ENCODE data around the gene EIF4A3.
"Not testable (repeated sequence)": the region's sequence is repeated elsewhere in the genome, so short reads cannot be mapped to it uniquely, and the experiment has no call there.

The EIF4A3 gene

DNA sequence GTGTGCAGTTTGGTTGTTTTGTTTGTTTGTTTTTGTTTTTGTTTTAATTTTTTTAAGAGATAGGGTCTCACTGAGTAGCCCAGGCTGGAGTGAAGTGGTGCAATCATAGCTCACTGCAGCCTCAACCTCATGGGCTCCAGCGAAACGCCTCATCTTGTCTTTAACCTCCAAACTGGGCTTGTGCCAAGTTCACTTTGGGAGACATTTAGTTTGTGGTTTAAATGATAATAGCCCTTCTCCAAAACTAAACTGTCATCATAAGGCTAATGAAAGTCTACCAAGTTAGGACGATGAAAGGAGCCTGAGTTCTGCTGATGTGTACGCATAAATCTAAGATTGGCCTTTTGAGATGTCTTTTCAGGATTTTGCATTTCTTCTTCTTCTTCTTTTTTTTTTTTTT is 16.4 kb upstream of the EIF4A3 start:
- no peak for DNase-seq (ENCODE audit: low read depth)
- H3K4me3 ChIP-seq (ENCODE audit: low read depth, low read length): no peak overlapping the region
- TF ChIP-seq, protein P1, sequence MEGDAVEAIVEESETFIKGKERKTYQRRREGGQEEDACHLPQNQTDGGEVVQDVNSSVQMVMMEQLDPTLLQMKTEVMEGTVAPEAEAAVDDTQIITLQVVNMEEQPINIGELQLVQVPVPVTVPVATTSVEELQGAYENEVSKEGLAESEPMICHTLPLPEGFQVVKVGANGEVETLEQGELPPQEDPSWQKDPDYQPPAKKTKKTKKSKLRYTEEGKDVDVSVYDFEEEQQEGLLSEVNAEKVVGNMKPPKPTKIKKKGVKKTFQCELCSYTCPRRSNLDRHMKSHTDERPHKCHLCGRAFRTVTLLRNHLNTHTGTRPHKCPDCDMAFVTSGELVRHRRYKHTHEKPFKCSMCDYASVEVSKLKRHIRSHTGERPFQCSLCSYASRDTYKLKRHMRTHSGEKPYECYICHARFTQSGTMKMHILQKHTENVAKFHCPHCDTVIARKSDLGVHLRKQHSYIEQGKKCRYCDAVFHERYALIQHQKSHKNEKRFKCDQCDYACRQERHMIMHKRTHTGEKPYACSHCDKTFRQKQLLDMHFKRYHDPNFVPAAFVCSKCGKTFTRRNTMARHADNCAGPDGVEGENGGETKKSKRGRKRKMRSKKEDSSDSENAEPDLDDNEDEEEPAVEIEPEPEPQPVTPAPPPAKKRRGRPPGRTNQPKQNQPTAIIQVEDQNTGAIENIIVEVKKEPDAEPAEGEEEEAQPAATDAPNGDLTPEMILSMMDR (IDR thresholded peaks at IDR 0.05; ENCODE audit: low read depth, low read length, missing control alignments): no peak

DNA sequence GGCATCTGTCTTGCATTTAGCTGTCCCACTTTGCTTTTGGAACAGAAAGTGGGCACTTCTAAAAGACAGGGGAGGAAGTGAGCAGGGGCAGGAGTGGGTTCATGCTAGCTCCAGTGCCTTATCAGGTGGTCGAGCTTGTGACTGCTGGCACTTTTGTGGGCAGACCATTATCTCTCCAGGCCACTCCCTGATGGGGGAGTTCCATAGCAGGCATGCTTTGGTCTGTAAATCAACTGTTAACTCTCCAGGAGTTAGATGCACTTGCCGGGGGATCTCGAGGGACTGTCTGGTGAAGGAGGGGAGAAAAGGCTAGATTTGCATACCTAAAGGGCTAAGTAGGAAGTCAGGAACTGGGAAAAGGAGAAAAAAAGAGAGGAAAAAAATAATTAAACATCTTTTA is 13.6 kb upstream of the EIF4A3 start:
- no peak overlapping the region for H3K4me3 ChIP-seq (ENCODE audit: low read depth, low read length)
- TF ChIP-seq, protein P1 (IDR thresholded peaks at IDR 0.05; ENCODE audit: low read depth, low read length, missing control alignments): no peak
- DNase-seq (ENCODE audit: low read depth): no peak

DNA sequence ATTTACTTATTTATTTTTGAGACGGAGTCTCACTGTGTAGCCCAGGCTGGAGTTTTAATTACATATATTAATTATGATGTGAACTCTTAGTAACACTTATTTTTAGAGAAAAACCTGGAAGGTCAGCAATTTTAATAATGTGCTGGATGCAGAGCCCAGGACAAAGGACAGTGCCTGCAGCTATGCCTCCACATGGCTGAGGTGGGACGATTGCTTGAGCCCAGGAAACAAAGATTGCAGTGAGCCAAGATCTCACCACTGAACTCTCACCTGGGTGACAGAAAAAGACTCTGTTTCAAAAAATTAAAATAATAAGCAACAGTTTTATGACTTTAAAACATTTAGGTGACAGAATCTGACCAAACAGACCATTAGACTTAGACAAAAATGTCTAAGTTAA is 11.9 kb upstream of the EIF4A3 start:
- H3K4me3 ChIP-seq (ENCODE audit: low read depth, low read length): no peak overlapping the region
- DNase-seq (ENCODE audit: low read depth): no peak
- TF ChIP-seq, protein P1 (IDR thresholded peaks at IDR 0.05; ENCODE audit: low read depth, low read length, missing control alignments): no peak

DNA sequence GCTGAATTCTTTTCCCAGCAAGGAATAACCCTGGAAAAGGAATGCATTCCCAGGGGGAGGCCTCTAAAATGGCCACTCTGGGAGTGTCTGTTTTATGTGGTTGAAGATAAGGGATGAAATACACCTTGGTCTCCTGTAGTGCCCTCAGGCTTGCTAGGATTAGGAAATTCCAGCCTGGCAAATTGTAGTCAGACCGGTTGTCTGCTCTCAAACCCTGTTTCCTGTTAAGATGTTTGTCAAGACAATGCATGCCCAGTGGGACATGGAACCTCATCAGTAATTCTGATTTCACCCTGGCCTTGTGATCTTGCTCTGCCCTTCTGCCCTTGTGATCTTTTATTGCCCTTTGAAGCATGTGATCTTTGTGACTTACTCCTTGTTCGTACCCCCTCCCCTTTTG is 8.7 kb upstream of the EIF4A3 start:
- H3K4me3 ChIP-seq (ENCODE audit: low read depth, low read length); DNase-seq (ENCODE audit: low read depth): not testable (repeated sequence)

DNA sequence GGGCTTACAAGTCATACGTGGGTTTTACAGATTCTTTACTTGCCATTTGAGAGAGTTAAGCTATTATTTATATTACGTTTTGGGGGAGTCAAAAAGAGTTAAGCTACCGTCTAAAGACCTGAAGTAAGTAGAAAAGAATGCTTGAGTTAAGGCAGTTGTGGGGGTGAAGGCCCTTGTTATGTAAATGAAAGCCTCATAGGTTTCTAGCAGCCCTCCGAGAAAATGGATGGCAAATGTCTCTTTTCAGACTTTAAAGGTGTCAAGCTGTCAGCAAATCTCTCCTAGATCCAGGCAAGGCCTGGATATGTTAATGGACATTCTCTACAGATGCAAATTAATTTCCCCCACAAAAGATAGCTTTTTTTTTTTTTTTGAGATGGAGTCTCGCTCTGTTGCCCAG is 7.2 kb upstream of the EIF4A3 start:
- TF ChIP-seq, protein P1 (IDR thresholded peaks at IDR 0.05; ENCODE audit: low read depth, low read length, missing control alignments): no peak
- no peak overlapping the region for H3K4me3 ChIP-seq (ENCODE audit: low read depth, low read length)
- DNase-seq (ENCODE audit: low read depth): no peak

DNA sequence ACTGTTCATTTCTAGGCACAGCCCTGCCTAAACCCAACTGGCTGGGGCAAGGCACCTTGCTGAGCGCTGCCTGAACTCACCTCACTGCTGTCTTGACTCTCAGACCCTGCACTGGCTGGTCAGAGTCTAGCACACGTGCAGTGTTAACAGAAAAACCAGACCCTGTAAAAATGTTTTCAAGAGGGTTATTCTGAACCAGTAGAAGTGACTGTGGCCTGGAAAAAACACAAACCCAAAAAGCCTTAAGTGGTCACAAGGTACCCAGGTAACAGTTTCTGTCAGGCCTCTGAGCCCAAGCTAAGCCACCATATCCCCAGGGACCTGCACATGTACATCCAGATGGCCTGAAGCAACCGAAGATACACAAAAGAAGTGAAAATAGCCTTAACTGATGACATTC is 6.1 kb upstream of the EIF4A3 start:
- DNase-seq (ENCODE audit: low read depth): no peak
- H3K4me3 ChIP-seq (ENCODE audit: low read depth, low read length): no peak overlapping the region
- TF ChIP-seq, protein P1 (IDR thresholded peaks at IDR 0.05; ENCODE audit: low read depth, low read length, missing control alignments): no peak

DNA sequence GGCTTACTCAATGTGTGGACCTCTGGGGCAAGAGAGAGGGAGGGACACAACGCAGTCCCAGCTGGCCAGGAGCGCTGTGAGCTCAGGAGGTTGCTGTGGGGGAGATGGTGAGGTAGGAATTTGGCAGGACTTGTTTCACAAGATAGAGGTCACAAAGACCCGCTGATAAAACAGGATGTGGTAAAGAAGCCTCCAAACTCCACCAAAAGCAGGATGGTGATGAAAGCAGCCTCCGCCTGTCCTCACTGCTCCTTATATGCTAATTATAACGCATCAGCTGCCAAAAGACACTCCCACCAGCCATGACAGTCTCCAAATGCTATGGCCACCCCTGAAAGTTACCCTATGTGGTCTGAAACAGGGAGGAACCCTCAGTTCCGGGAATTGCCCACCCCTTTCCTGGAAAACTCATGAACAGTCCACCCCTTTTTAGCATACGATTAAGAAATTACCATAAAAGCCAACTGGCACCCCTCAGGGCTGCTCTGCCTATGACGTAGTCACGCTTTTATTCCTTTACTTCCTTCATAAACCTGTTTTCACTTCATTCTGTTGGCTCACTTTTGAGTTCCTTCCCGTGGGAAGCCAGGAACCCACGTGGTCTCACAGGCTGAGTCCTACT is 5.3 kb upstream of the EIF4A3 start:
- no peak overlapping the region for H3K4me3 ChIP-seq (ENCODE audit: low read depth, low read length)
- TF ChIP-seq, protein P1 (IDR thresholded peaks at IDR 0.05; ENCODE audit: low read depth, low read length, missing control alignments): no peak
- DNase-seq (ENCODE audit: low read depth): no peak
